GM12873 (cell line): ENCODE results near the gene SPAG16.

Experiments used
- TF ChIP-seq, protein P1 (sequence below): IDR thresholded peaks from 2 replicates; pipeline ENCODE4 v1.5.1; 2012; ENCODE audit warnings: low read depth, mild to moderate bottlenecking, moderate library complexity, low read length, control low read depth; ENCODE audit not compliant: insufficient read depth; ENCODE audit errors: missing control alignments

SPAG16 gene

GRCh38 chr2:214226061-214226460, 941.8 kb downstream of the SPAG16 start:
- TF ChIP-seq, protein P1, sequence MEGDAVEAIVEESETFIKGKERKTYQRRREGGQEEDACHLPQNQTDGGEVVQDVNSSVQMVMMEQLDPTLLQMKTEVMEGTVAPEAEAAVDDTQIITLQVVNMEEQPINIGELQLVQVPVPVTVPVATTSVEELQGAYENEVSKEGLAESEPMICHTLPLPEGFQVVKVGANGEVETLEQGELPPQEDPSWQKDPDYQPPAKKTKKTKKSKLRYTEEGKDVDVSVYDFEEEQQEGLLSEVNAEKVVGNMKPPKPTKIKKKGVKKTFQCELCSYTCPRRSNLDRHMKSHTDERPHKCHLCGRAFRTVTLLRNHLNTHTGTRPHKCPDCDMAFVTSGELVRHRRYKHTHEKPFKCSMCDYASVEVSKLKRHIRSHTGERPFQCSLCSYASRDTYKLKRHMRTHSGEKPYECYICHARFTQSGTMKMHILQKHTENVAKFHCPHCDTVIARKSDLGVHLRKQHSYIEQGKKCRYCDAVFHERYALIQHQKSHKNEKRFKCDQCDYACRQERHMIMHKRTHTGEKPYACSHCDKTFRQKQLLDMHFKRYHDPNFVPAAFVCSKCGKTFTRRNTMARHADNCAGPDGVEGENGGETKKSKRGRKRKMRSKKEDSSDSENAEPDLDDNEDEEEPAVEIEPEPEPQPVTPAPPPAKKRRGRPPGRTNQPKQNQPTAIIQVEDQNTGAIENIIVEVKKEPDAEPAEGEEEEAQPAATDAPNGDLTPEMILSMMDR, result no peak

DNA sequence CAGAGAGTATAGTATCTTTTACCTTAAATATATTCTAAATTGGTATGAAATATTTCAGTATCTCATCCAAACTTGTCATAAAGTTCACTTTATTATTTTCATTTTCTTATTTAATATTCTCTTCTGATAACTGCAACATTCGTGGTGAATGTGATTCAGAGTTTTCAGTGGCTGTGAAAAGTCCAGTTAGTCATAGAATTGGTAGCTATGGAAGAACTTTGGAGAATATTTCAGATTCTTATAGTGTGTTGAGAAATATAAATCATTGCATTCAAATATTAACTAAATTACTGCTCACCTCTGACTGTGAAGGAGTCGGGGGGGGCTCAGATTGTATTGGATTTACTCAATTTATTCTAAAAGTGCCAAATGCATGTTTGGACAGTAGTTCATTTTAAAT, 948.0 kb downstream of the SPAG16 start:
- TF ChIP-seq, protein P1, result no peak

DNA sequence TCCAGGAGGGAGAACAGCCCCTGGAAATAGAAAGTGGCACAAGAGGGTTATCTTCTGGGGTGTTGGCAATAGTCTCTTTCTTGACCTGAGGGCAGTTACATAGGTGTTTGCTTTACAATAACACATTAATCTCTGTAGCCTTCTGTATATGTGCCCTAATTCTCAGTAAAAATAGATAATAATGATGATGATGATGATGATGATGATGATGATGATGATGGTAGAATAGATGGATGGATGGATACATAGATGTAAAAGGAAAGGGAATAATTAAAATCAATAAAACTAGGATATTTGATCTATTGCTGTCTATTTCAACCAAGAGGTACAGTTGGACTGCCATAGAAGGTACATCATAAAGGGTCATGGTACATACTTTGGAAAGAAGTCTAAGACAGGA, 948.9 kb downstream of the SPAG16 start:
- TF ChIP-seq, protein P1, result no peak

DNA sequence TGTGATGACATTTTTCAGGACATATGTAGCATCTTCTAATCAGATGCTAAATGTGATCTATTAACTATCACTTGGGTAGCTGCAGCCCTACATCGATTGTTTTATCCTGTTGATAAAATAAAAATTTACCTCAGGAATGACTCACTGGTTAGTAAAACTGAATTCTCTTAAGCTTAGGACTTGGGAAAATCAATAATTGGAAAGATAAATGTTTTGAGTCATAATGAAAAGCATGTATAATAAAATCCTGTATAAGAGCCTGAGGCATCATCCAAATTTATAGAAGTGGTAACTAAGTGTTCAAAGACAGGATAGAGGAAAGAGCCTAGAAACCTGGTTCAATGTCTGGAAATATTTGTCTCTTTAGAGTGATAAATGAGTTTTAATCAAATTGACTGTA, 958.5 kb downstream of the SPAG16 start:
- TF ChIP-seq, protein P1, result no peak

GRCh38 chr2:214244847-214245246, 960.6 kb downstream of the SPAG16 start:
- TF ChIP-seq, protein P1, result no peak

GRCh38 chr2:214246417-214246816, 962.2 kb downstream of the SPAG16 start:
- TF ChIP-seq, protein P1, result no peak

GRCh38 chr2:214247531-214247930, 963.3 kb downstream of the SPAG16 start:
- TF ChIP-seq, protein P1, result no peak
